CD14-positive monocyte (primary cell): ENCODE measurements around the gene SLC25A43. TPM values are rescaled to one million over a fixed set of nuclear protein-coding genes. Genes with fewer than 3 reads are reported as not detected.

Experiments
- DNase-seq, 3 donors: peaks; one replicate each; pipeline ENCODE4 v3.0.0-alpha.2; 2011 to 2022
- H2AFZ ChIP-seq: 2 replicates; pipeline ENCODE4 v1.6.0; 2012; ENCODE audit warnings: mild to moderate bottlenecking, low read depth, low read length, inconsistent platforms; ENCODE audit not compliant: insufficient read depth, poor library complexity, severe bottlenecking
- H3K27ac ChIP-seq, 2 donors: 1 replicate in 1 of 2; 2 replicates in 1 of 2; pipeline ENCODE4 v1.5.1; 2012 to 2013; ENCODE audit warnings: low read length in 2 of 2, control low read depth in 1 of 2, inconsistent platforms in 1 of 2, low read depth in 1 of 2, mild to moderate bottlenecking in 1 of 2
- H3K27me3 ChIP-seq, 2 donors: one replicate each; pipeline versions ENCODE4 v1.6.0 to v1.6.1; 2011 to 2013; ENCODE audit warnings: low read length in 2 of 2; ENCODE audit not compliant: control insufficient read depth in 2 of 2, insufficient read depth in 2 of 2
- H3K36me3 ChIP-seq, 2 donors: replicated peaks in 1 of 2; 1 replicate in 1 of 2; 2 replicates in 1 of 2; pipeline versions ENCODE4 v1.5.1 to v1.6.1; 2012 to 2013; ENCODE audit warnings: low read length in 2 of 2, control low read depth in 1 of 2, inconsistent platforms in 1 of 2, mild to moderate bottlenecking in 1 of 2; ENCODE audit not compliant: insufficient read depth in 2 of 2, control insufficient read depth in 1 of 2
- H3K4me1 ChIP-seq, 2 donors: 1 replicate in 1 of 2; 2 replicates in 1 of 2; pipeline versions ENCODE4 v1.5.1 to v1.6.1; 2012 to 2013; ENCODE audit warnings: low read length in 2 of 2, control low read depth in 1 of 2, inconsistent platforms in 1 of 2, mild to moderate bottlenecking in 1 of 2, moderate library complexity in 1 of 2; ENCODE audit not compliant: insufficient read depth in 2 of 2, control insufficient read depth in 1 of 2
- H3K4me2 ChIP-seq: replicated peaks from 2 replicates; pipeline ENCODE3; 2012; ENCODE audit warnings: low read length, moderate library complexity, mild to moderate bottlenecking; ENCODE audit not compliant: poor library complexity, severe bottlenecking; ENCODE audit errors: extremely low read depth
- H3K4me3 ChIP-seq, 3 experiments: fragments of 200-600 bp in 1 of 3; sonication (generic) in 1 of 3; replicated peaks in 1 of 3; 1 replicate in 2 of 3; 2 replicates in 1 of 3; pipeline ENCODE4 v1.5.1; 2011 to 2013; ENCODE audit warnings: low read length in 3 of 3, mild to moderate bottlenecking in 3 of 3, control low read depth in 2 of 3, low read depth in 2 of 3, inconsistent platforms in 1 of 3, moderate library complexity in 1 of 3
- H3K79me2 ChIP-seq: 2 replicates; pipeline ENCODE4 v1.6.0; 2012; ENCODE audit warnings: mild to moderate bottlenecking, control low read depth, inconsistent platforms, low read length, moderate library complexity; ENCODE audit not compliant: insufficient read depth
- H3K9ac ChIP-seq: 2 replicates; pipeline ENCODE4 v1.6.0; 2017; ENCODE audit warnings: low read length, mild to moderate bottlenecking; ENCODE audit not compliant: insufficient read depth, poor library complexity, severe bottlenecking
- H3K9me3 ChIP-seq, 2 donors: replicated peaks in 1 of 2; 1 replicate in 1 of 2; 2 replicates in 1 of 2; pipeline versions ENCODE4 v1.5.1 to v1.6.1; 2012 to 2013; ENCODE audit warnings: low read length in 2 of 2, control low read depth in 1 of 2; ENCODE audit not compliant: control insufficient read depth in 1 of 2, insufficient read depth in 1 of 2
- H4K20me1 ChIP-seq: 2 replicates; pipeline ENCODE4 v1.6.0; 2012; ENCODE audit warnings: mild to moderate bottlenecking, low read length, control low read depth, moderate library complexity; ENCODE audit not compliant: insufficient read depth
- H3K27ac Mint-ChIP-seq, 7 donors: one replicate each; pipeline ENCODE4 v1.8.0; 2020; ENCODE audit warnings: mild to moderate bottlenecking in 7 of 7, mixed read lengths in 7 of 7, moderate library complexity in 6 of 7, inconsistent platforms in 2 of 7
- H3K27me3 Mint-ChIP-seq, 3 donors: one replicate each; pipeline ENCODE4 v1.8.0; 2021 to 2022; ENCODE audit warnings: low read depth in 3 of 3, mild to moderate bottlenecking in 3 of 3, mixed read lengths in 3 of 3, moderate library complexity in 3 of 3, inconsistent platforms in 1 of 3
- H3K36me3 Mint-ChIP-seq, 2 donors: one replicate each; pipeline ENCODE4 v1.8.0; 2020; ENCODE audit warnings: mixed read lengths in 2 of 2, inconsistent platforms in 1 of 2, mild to moderate bottlenecking in 1 of 2
- H3K4me1 Mint-ChIP-seq: one replicate; pipeline ENCODE4 v1.8.0; 2020; ENCODE audit warnings: mild to moderate bottlenecking, mixed read lengths
- H3K4me3 Mint-ChIP-seq, 2 donors: one replicate each; pipeline ENCODE4 v1.8.0; 2020; ENCODE audit warnings: mild to moderate bottlenecking in 2 of 2, mixed read lengths in 2 of 2, moderate library complexity in 1 of 2
- H3K9me3 Mint-ChIP-seq, 7 donors: one replicate each; pipeline ENCODE4 v1.8.0; 2020 to 2022; ENCODE audit warnings: mixed read lengths in 7 of 7, mild to moderate bottlenecking in 6 of 7, moderate library complexity in 6 of 7, inconsistent platforms in 2 of 7
- CTCF ChIP-seq: fragments of 200-600 bp; IDR thresholded peaks from one replicate; pipeline ENCODE4 v1.8.0; 2022; ENCODE audit warnings: antibody characterized with exemption, mild to moderate bottlenecking
- WGBS: methylation state at CpG from one replicate; pipeline ENCODE4 v1.1.5; 2013; ENCODE audit warnings: missing lambda C conversion rate; ENCODE audit not compliant: insufficient coverage; 5-methylcytosine and 5-hydroxymethylcytosine counted together
- intact Hi-C, 2 donors: fragments of 100-400 bp; cut with micrococcal nuclease; formaldehyde crosslinking; loops; one replicate each; pipeline versions ENCODE4 v1.15.0 to v1.15.1; 2023
- polyA plus RNA-seq, 3 donors: library from polyadenylated mRNA; depleted of rRNA in 1 of 3; unstranded in 2 of 3; stranded (reverse) in 1 of 3; fragments of 300-500 nt in 2 of 3; fragments of >200 nt in 1 of 3; fragmentation: Illumina TruSeq in 2 of 3; gene quantifications; 1 replicate in 2 of 3; 2 replicates in 1 of 3; pipeline ENCODE4 v1.2.3, GENCODE V29; 2012 to 2021

The SLC25A43 gene
- polyA plus RNA-seq, 3 donors: 6.8 to 9.2 (median 8.6) TPM

- intact Hi-C loops: no loop called here
- no CpG with 5 or more reads among the region's 9 CpGs for WGBS
- Histone ChIP-seq H3K79me2 (no peaks in the 10 kb centered on the region), H3K9me3 (no peaks in the 10 kb centered on the region), H3K4me3 (peak overlapping the region in 1 of 3 experiments; percentile 36), H3K27ac (peak overlapping the region in 1 of 2 donors; percentile 51), H3K4me2 (peak overlapping the region; percentile 49), H3K9ac (no peak overlapping the region), H2AFZ (peak overlapping the region; percentile 21), H4K20me1 (no peaks in the 10 kb centered on the region), H3K36me3 (peaks cover 5 to 13% of the 10 kb centered on the region in 2 donors), H3K4me1 (peaks cover 8 to 9% of the 10 kb centered on the region in 2 donors), H3K27me3 (no peaks in the 10 kb centered on the region)
- DNase-seq: peak in 1 of 3 donors; percentile 2
- no peak for TF ChIP-seq CTCF
- Mint-ChIP-seq H3K36me3 (peaks cover 5 to 9% of the 10 kb centered on the region in 2 donors), H3K9me3 (peaks cover 0 to 5% (median 0%) of the 10 kb centered on the region in 7 donors), H3K4me3 (peak overlapping the region; percentile 34 to 39), H3K4me1 (peaks cover 14% of the 10 kb centered on the region), H3K27ac (peak overlapping the region in 6 of 7 donors; percentile 4 to 84 (median 22)), H3K27me3 (peaks cover 0 to 7% (median 0%) of the 10 kb centered on the region in 3 donors)
These were observed 28.1 kb downstream of the SLC25A43 start for GRCh38 chrX:119427024-119427794.

GRCh38 chrX:119427795-119428185, 28.7 kb downstream of the SLC25A43 start:
- no peak for DNase-seq
- Histone ChIP-seq H3K36me3 (peaks cover 5 to 7% of the 10 kb centered on the region in 2 donors), H3K27me3 (no peaks in the 10 kb centered on the region), H3K9me3 (no peaks in the 10 kb centered on the region), H2AFZ (no peak overlapping the region), H3K27ac (no peak overlapping the region), H3K4me2 (no peak overlapping the region), H3K4me1 (peaks cover 8 to 9% of the 10 kb centered on the region in 2 donors), H3K4me3 (no peak overlapping the region), H3K79me2 (no peaks in the 10 kb centered on the region), H4K20me1 (no peaks in the 10 kb centered on the region), H3K9ac (no peak overlapping the region)
- peaks cover 0 to 7% (median 0%) of the 10 kb centered on the region in 3 donors for H3K27me3 Mint-ChIP-seq
- intact Hi-C loops: no loop called here
- H3K4me1 Mint-ChIP-seq: peaks cover 14% of the 10 kb centered on the region
- H3K36me3 Mint-ChIP-seq: peaks cover 4 to 5% of the 10 kb centered on the region in 2 donors
- H3K9me3 Mint-ChIP-seq: peaks cover 0 to 5% (median 0%) of the 10 kb centered on the region in 7 donors
- no peak overlapping the region for H3K27ac Mint-ChIP-seq
- WGBS: no CpG with 5 or more reads among the region's 4 CpGs
- H3K4me3 Mint-ChIP-seq: no peak overlapping the region
- no peak for TF ChIP-seq CTCF
